Measurements from ENCODE around the gene KIF26B. TPM values are rescaled to one million over a fixed set of nuclear protein-coding genes. Genes with fewer than 3 reads are reported as not detected.
A peak's percentile ranks its signal among the peaks of the same experiment; 100 is the strongest.

The KIF26B gene
- total and polyA plus RNA-seq, 2 experiments from 2014 or later = 0.03 to 0.76 TPM

- TF ChIP-seq ZNF462 (CRISPR knock-in tag; IDR thresholded peaks at IDR 0.05) = no peak
- no peak for TF ChIP-seq EZH2 (IDR thresholded peaks at IDR 0.05; ENCODE audit: low read depth, unreplicated experiment)
- TF ChIP-seq ZNF331 (CRISPR knock-in tag; IDR thresholded peaks at IDR 0.05; ENCODE audit: low read depth) = no peak
- no peak for TF ChIP-seq CTCF (conservative IDR thresholded peaks at IDR 0.05; ENCODE audit: low read depth in 2 of 2)
Measured at GRCh38 chr1:245440922-245441321, 286.1 kb downstream of the KIF26B start (continued).

GRCh38 chr1:245441689-245442088 lies 286.9 kb downstream of the KIF26B start:
- no peak overlapping the region for H3K4me3 Mint-ChIP-seq
- no peaks in the 10 kb centered on the region for H4K20me1 ChIP-seq (replicated peaks; ENCODE audit: insufficient read depth)
- no peak overlapping the region for H3K4me2 ChIP-seq
- DNase-seq (ENCODE audit: low spot score) = no peak
- ATAC-seq = no peak
- peaks cover 6% of the 10 kb centered on the region for H3K27me3 Mint-ChIP-seq (ENCODE audit: insufficient read depth, low read depth, poor library complexity)
- no peaks in the 10 kb centered on the region for H3K4me1 ChIP-seq (ENCODE audit: insufficient read depth)
- no peak overlapping the region for H3K27ac ChIP-seq (ENCODE audit: low read depth)
- no peak overlapping the region for H3K27ac Mint-ChIP-seq
- no peaks in the 10 kb centered on the region for H3K79me2 ChIP-seq (replicated peaks; ENCODE audit: insufficient read depth)
- H3K27me3 ChIP-seq (ENCODE audit: insufficient read depth) = no peaks in the 10 kb centered on the region
- H3K9me2 ChIP-seq (ENCODE audit: insufficient read depth) = no peaks in the 10 kb centered on the region
- H3F3A ChIP-seq (replicated peaks; ENCODE audit: low read depth) = no peaks in the 10 kb centered on the region
- H3K9me3 Mint-ChIP-seq = no peaks in the 10 kb centered on the region; the same call in 2 of the 3 replicates
- H3K4me1 Mint-ChIP-seq = no peaks in the 10 kb centered on the region
- 0 out of 2 replicates have a peak overlapping the region, but pooled peaks have one; percentile 28 for H2AFZ ChIP-seq
- no peaks in the 10 kb centered on the region for H3K36me3 Mint-ChIP-seq (ENCODE audit: low read depth)
- H3K36me3 ChIP-seq (ENCODE audit: insufficient read depth) = no peaks in the 10 kb centered on the region
- no peak overlapping the region for H3K4me3 ChIP-seq
- TF ChIP-seq CTCF (conservative IDR thresholded peaks at IDR 0.05; ENCODE audit: low read depth in 2 of 2) = no peak
- TF ChIP-seq EZH2 (IDR thresholded peaks at IDR 0.05; ENCODE audit: low read depth, unreplicated experiment) = no peak
- TF ChIP-seq ZNF331 (CRISPR knock-in tag; IDR thresholded peaks at IDR 0.05; ENCODE audit: low read depth) = no peak
- no peak for TF ChIP-seq STAT1 (IDR thresholded peaks at IDR 0.05; ENCODE audit: unreplicated experiment)
- no peak for TF ChIP-seq CREB1 (CRISPR knock-in tag; IDR thresholded peaks at IDR 0.05; ENCODE audit: low read depth)
